ENCODE results near the gene TMEM132C.

GRCh38 chr12:128753438-128753837 lies 486.5 kb downstream of the TMEM132C start:
- TF ChIP-seq CTCF (IDR thresholded peaks at IDR 0.05) (no peak), EZH2 (IDR thresholded peaks at IDR 0.05; ENCODE audit: borderline replicate concordance, insufficient read depth, low read depth, low read length, poor library complexity, severe bottlenecking) (no peak)

Measured in B cell (primary cell).